ENCODE results near the gene OCA2. TPM values are rescaled to one million over a fixed set of nuclear protein-coding genes. Genes with fewer than 3 reads are reported as not detected.

The OCA2 gene
- total RNA-seq, 1 donor from 2014 or later, result 0.73 TPM

GRCh38 chr15:27847775-27848710 lies 251.1 kb downstream of the OCA2 start:
- DNase-seq (ENCODE audit: low spot score), result peak; percentile 29

GRCh38 chr15:27846722-27847395 lies 252.3 kb downstream of the OCA2 start:
- peak; percentile 17 for DNase-seq (ENCODE audit: low spot score)

- peak; percentile 20 for DNase-seq (ENCODE audit: low spot score)
Measured at GRCh38 chr15:27845535-27846369, 253.4 kb downstream of the OCA2 start.

GRCh38 chr15:27844018-27844666 lies 255.0 kb downstream of the OCA2 start:
- peak; percentile 17 for DNase-seq (ENCODE audit: low spot score)

GRCh38 chr15:27843146-27843545 lies 256.0 kb downstream of the OCA2 start:
- DNase-seq (ENCODE audit: low spot score), result peak; percentile 14

- peak; percentile 14 for DNase-seq (ENCODE audit: low spot score)
Measured at GRCh38 chr15:27842526-27842925, 256.6 kb downstream of the OCA2 start.

- DNase-seq (ENCODE audit: low spot score), result no peak
Measured at GRCh38 chr15:27835233-27835939, 263.7 kb downstream of the OCA2 start.

GRCh38 chr15:27834684-27835083 lies 264.4 kb downstream of the OCA2 start:
- no peak for DNase-seq (ENCODE audit: low spot score)

- DNase-seq (ENCODE audit: low spot score), result no peak
Measured at GRCh38 chr15:27833974-27834373, 265.1 kb downstream of the OCA2 start.

- no peak for DNase-seq (ENCODE audit: low spot score)
Measured at GRCh38 chr15:27833178-27833577, 265.9 kb downstream of the OCA2 start.

- DNase-seq (ENCODE audit: low spot score), result no peak
Measured at GRCh38 chr15:27832237-27832596, 266.9 kb downstream of the OCA2 start.

GRCh38 chr15:27831384-27832236 lies 267.5 kb downstream of the OCA2 start:
- DNase-seq (ENCODE audit: low spot score), result peak; percentile 38

- DNase-seq (ENCODE audit: low spot score), result peak; percentile 7
Measured at GRCh38 chr15:27828746-27829145, 270.4 kb downstream of the OCA2 start.

- no peak for DNase-seq (ENCODE audit: low spot score)
Measured at GRCh38 chr15:27826902-27827714, 272.0 kb downstream of the OCA2 start.

GRCh38 chr15:27826411-27826810 lies 272.7 kb downstream of the OCA2 start:
- no peak for DNase-seq (ENCODE audit: low spot score)

GRCh38 chr15:27824841-27825422 lies 274.2 kb downstream of the OCA2 start:
- no peak for DNase-seq (ENCODE audit: low spot score)

- DNase-seq (ENCODE audit: low spot score), result no peak
Measured at GRCh38 chr15:27821273-27821672, 277.8 kb downstream of the OCA2 start.

- DNase-seq (ENCODE audit: low spot score), result no peak
Measured at GRCh38 chr15:27820722-27821121, 278.4 kb downstream of the OCA2 start.

- DNase-seq (ENCODE audit: low spot score), result no peak
Measured at GRCh38 chr15:27820232-27820631, 278.9 kb downstream of the OCA2 start.
